GM23338 (cell line): ENCODE results near the gene DCAF11. TPM values are rescaled to one million over a fixed set of nuclear protein-coding genes. Genes with fewer than 3 reads are reported as not detected.

ENCODE experiments used
- ATAC-seq: fragments of 200-7000 bp; cut with Tn5 transposase; 3 replicates; pipeline ENCODE4 v1.9.1; 2020
- DNase-seq: peaks from one replicate; pipeline ENCODE4 v3.0.0-alpha.2; 2015; ENCODE audit warnings: low spot score
- H2AFZ ChIP-seq: fragments of 200-600 bp; sonication (generic); 2 replicates; pipeline ENCODE4 v1.8.0; 2016; ENCODE audit warnings: antibody characterized with exemption, mild to moderate bottlenecking, moderate library complexity
- H3F3A ChIP-seq: fragments of 200-600 bp; sonication (generic); replicated peaks from 2 replicates; pipeline ENCODE4 v1.8.0; 2017; ENCODE audit warnings: antibody characterized with exemption, mixed run types, low read depth
- H3K27ac ChIP-seq: fragments of 200-600 bp; sonication (generic); 2 replicates; pipeline ENCODE4 v1.6.1; 2016; ENCODE audit warnings: low read depth
- H3K27me3 ChIP-seq: fragments of 200-600 bp; sonication (generic); 2 replicates; pipeline ENCODE4 v1.8.0; 2016; ENCODE audit warnings: mild to moderate bottlenecking, mixed run types, moderate library complexity; ENCODE audit not compliant: insufficient read depth
- H3K36me3 ChIP-seq: fragments of 200-600 bp; sonication (generic); 2 replicates; pipeline ENCODE4 v1.8.0; 2016; ENCODE audit warnings: mild to moderate bottlenecking; ENCODE audit not compliant: insufficient read depth
- H3K4me1 ChIP-seq: fragments of 200-600 bp; sonication (generic); 2 replicates; pipeline ENCODE4 v1.8.0; 2016; ENCODE audit warnings: mild to moderate bottlenecking, moderate library complexity; ENCODE audit not compliant: insufficient read depth
- H3K4me2 ChIP-seq: fragments of 200-600 bp; sonication (generic); 2 replicates; pipeline ENCODE4 v1.7.1; 2017; ENCODE audit warnings: mixed run types
- H3K4me3 ChIP-seq: fragments of 200-600 bp; sonication (generic); 2 replicates; pipeline ENCODE4 v1.6.1; 2016; ENCODE audit warnings: mixed run types
- H3K79me2 ChIP-seq: fragments of 200-600 bp; sonication (generic); replicated peaks from 2 replicates; pipeline ENCODE4 v1.8.0; 2017; ENCODE audit warnings: mild to moderate bottlenecking; ENCODE audit not compliant: insufficient read depth
- H3K9me2 ChIP-seq: fragments of 200-600 bp; sonication (generic); 2 replicates; pipeline ENCODE4 v1.8.0; 2017; ENCODE audit not compliant: insufficient read depth
- H4K20me1 ChIP-seq: fragments of 200-600 bp; sonication (generic); replicated peaks from 2 replicates; pipeline ENCODE4 v1.8.0; 2017; ENCODE audit warnings: mild to moderate bottlenecking; ENCODE audit not compliant: insufficient read depth
- H3K27ac Mint-ChIP-seq: 2 replicates; pipeline ENCODE4 v1.8.0; 2020; ENCODE audit warnings: inconsistent platforms, mild to moderate bottlenecking, moderate library complexity, mixed read lengths
- H3K27me3 Mint-ChIP-seq: 3 replicates; pipeline ENCODE4 v1.8.0; 2022; ENCODE audit warnings: low read depth, mild to moderate bottlenecking, moderate library complexity, mixed read lengths, inconsistent platforms; ENCODE audit not compliant: insufficient read depth, poor library complexity
- H3K36me3 Mint-ChIP-seq: 3 replicates; pipeline ENCODE4 v1.8.0; 2021; ENCODE audit warnings: low read depth, mild to moderate bottlenecking, inconsistent platforms, moderate library complexity, mixed read lengths
- H3K4me1 Mint-ChIP-seq: 3 replicates; pipeline ENCODE4 v1.8.0; 2020; ENCODE audit warnings: mild to moderate bottlenecking, inconsistent platforms, mixed read lengths
- H3K4me3 Mint-ChIP-seq: 3 replicates; pipeline ENCODE4 v1.8.0; 2021; ENCODE audit warnings: moderate library complexity, mild to moderate bottlenecking, inconsistent platforms, mixed read lengths
- H3K9me3 Mint-ChIP-seq: 3 replicates; pipeline ENCODE4 v1.8.0; 2020; ENCODE audit warnings: moderate library complexity, mild to moderate bottlenecking, inconsistent platforms, mixed read lengths
- CREB1 ChIP-seq: fragments of 250-450 bp; sonication (Bioruptor Pico); IDR thresholded peaks from 2 replicates; pipeline ENCODE4 v1.5.0; 2020; ENCODE audit warnings: low read depth, mild to moderate bottlenecking, moderate library complexity
- EZH2 ChIP-seq: fragments of 200-600 bp; sonication (generic); IDR thresholded peaks from one replicate; pipeline ENCODE4 v1.8.0; 2017; ENCODE audit warnings: antibody characterized with exemption, mild to moderate bottlenecking, low read depth; ENCODE audit not compliant: unreplicated experiment
- EZH2phosphoT487 ChIP-seq: fragments of 200-600 bp; sonication (generic); IDR thresholded peaks from one replicate; pipeline ENCODE4 v1.8.1; 2018; ENCODE audit warnings: antibody characterized with exemption; ENCODE audit not compliant: unreplicated experiment
- JUNB ChIP-seq: IDR thresholded peaks from one replicate; pipeline ENCODE4 v1.6.1; 2016; ENCODE audit warnings: antibody characterized with exemption; ENCODE audit not compliant: unreplicated experiment
- NANOG ChIP-seq: IDR thresholded peaks from 2 replicates; pipeline ENCODE4 v1.6.1; 2016; ENCODE audit warnings: antibody characterized with exemption, borderline replicate concordance
- POLR2AphosphoS5 ChIP-seq: IDR thresholded peaks from 2 replicates; pipeline ENCODE4 v1.6.1; 2016; ENCODE audit warnings: antibody characterized with exemption, low read depth
- STAT1 ChIP-seq: IDR thresholded peaks from one replicate; pipeline ENCODE4 v1.6.1; 2016; ENCODE audit warnings: antibody characterized with exemption; ENCODE audit not compliant: unreplicated experiment
- ZNF331 ChIP-seq: fragments of 250-450 bp; sonication (Bioruptor Pico); IDR thresholded peaks from 2 replicates; pipeline ENCODE4 v1.5.0; 2020; ENCODE audit warnings: low read depth, mild to moderate bottlenecking, moderate library complexity
- polyA plus RNA-seq: library from polyadenylated mRNA; unstranded; fragments of >200 nt; fragmentation: Nextera tagmentation; extraction: Ambion mirVana; gene quantifications from 2 replicates; pipeline ENCODE4 v1.2.1, GENCODE V29; 2016
- total RNA-seq: library from RNA; depleted of rRNA; stranded (reverse); fragments of >200 nt; shearing (Covaris generic); gene quantifications from 2 replicates; pipeline ENCODE4 v1.2.3, GENCODE V29; 2014
- TF ChIP-seq, protein P1 (sequence below): IDR thresholded peaks from one replicate; pipeline ENCODE4 v1.6.1; 2018; ENCODE audit warnings: antibody characterized with exemption; ENCODE audit not compliant: unreplicated experiment
- TF ChIP-seq, protein P2 (sequence below): fragments of 250-450 bp; sonication (Bioruptor Pico); IDR thresholded peaks from 2 replicates; pipeline ENCODE4 v1.5.0; 2020; ENCODE audit warnings: mild to moderate bottlenecking, moderate library complexity
- TF ChIP-seq, protein P3 (sequence below), 2 experiments: fragments of 200-600 bp in 1 of 2; sonication (generic) in 1 of 2; conservative IDR thresholded peaks; 2 replicates each; pipeline versions ENCODE4 v1.5.1 to v1.6.1; 2016 to 2017; ENCODE audit warnings: antibody characterized with exemption in 2 of 2, low read depth in 2 of 2, mild to moderate bottlenecking in 2 of 2, moderate library complexity in 1 of 2
- TF ChIP-seq, protein P4 (sequence below): IDR thresholded peaks from 2 replicates; pipeline ENCODE4 v1.6.1; 2016; ENCODE audit warnings: antibody characterized with exemption

DCAF11 gene
- total and polyA plus RNA-seq, 2 experiments from 2014 or later, result 18.6 to 93.2 TPM

DNA sequence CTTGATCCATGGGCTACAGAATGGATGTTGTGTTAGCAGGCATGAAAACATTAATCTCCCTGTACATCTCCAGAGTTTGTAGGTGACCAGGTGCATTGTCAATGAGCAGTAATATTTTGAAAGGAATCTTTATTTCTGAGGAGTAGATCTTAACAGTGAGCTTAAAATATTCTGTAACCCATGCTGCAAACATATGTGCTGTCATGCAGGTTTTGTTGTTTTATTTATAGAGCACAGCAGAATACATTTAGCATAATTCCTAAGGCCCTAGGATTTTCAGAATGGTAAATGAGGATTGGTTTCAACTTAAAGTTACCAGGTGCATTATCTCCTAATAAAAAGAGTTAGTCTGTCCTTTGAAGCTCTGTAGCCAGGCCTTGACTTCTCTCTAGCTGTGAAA lies 12.4 kb downstream of the DCAF11 start:
- Mint-ChIP-seq H3K36me3 (peaks cover 16% of the 10 kb centered on the region), H3K27ac (no peak overlapping the region), H3K4me1 (peaks cover 4% of the 10 kb centered on the region), H3K9me3 (no peaks in the 10 kb centered on the region), H3K27me3 (peaks cover 5% of the 10 kb centered on the region), H3K4me3 (no peak overlapping the region)
- no peak overlapping the region for H3K4me3 ChIP-seq
- no peak for DNase-seq
- H3K27me3 ChIP-seq, result no peaks in the 10 kb centered on the region
- H3K9me2 ChIP-seq, result no peaks in the 10 kb centered on the region
- no peaks in the 10 kb centered on the region; the same call in 1 of the 2 replicates for H4K20me1 ChIP-seq
- no peak overlapping the region for H3K4me2 ChIP-seq
- no peak overlapping the region for H3K27ac ChIP-seq
- no peaks in the 10 kb centered on the region for H3K79me2 ChIP-seq
- TF ChIP-seq, protein P1, sequence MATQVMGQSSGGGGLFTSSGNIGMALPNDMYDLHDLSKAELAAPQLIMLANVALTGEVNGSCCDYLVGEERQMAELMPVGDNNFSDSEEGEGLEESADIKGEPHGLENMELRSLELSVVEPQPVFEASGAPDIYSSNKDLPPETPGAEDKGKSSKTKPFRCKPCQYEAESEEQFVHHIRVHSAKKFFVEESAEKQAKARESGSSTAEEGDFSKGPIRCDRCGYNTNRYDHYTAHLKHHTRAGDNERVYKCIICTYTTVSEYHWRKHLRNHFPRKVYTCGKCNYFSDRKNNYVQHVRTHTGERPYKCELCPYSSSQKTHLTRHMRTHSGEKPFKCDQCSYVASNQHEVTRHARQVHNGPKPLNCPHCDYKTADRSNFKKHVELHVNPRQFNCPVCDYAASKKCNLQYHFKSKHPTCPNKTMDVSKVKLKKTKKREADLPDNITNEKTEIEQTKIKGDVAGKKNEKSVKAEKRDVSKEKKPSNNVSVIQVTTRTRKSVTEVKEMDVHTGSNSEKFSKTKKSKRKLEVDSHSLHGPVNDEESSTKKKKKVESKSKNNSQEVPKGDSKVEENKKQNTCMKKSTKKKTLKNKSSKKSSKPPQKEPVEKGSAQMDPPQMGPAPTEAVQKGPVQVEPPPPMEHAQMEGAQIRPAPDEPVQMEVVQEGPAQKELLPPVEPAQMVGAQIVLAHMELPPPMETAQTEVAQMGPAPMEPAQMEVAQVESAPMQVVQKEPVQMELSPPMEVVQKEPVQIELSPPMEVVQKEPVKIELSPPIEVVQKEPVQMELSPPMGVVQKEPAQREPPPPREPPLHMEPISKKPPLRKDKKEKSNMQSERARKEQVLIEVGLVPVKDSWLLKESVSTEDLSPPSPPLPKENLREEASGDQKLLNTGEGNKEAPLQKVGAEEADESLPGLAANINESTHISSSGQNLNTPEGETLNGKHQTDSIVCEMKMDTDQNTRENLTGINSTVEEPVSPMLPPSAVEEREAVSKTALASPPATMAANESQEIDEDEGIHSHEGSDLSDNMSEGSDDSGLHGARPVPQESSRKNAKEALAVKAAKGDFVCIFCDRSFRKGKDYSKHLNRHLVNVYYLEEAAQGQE, result no peak
- TF ChIP-seq JUNB (no peak), EZH2phosphoT487 (no peak), CREB1 (CRISPR knock-in tag) (no peak), ZNF331 (no peak), NANOG (no peak), POLR2AphosphoS5 (no peak), EZH2 (no peak), STAT1 (no peak)
- TF ChIP-seq, protein P2, sequence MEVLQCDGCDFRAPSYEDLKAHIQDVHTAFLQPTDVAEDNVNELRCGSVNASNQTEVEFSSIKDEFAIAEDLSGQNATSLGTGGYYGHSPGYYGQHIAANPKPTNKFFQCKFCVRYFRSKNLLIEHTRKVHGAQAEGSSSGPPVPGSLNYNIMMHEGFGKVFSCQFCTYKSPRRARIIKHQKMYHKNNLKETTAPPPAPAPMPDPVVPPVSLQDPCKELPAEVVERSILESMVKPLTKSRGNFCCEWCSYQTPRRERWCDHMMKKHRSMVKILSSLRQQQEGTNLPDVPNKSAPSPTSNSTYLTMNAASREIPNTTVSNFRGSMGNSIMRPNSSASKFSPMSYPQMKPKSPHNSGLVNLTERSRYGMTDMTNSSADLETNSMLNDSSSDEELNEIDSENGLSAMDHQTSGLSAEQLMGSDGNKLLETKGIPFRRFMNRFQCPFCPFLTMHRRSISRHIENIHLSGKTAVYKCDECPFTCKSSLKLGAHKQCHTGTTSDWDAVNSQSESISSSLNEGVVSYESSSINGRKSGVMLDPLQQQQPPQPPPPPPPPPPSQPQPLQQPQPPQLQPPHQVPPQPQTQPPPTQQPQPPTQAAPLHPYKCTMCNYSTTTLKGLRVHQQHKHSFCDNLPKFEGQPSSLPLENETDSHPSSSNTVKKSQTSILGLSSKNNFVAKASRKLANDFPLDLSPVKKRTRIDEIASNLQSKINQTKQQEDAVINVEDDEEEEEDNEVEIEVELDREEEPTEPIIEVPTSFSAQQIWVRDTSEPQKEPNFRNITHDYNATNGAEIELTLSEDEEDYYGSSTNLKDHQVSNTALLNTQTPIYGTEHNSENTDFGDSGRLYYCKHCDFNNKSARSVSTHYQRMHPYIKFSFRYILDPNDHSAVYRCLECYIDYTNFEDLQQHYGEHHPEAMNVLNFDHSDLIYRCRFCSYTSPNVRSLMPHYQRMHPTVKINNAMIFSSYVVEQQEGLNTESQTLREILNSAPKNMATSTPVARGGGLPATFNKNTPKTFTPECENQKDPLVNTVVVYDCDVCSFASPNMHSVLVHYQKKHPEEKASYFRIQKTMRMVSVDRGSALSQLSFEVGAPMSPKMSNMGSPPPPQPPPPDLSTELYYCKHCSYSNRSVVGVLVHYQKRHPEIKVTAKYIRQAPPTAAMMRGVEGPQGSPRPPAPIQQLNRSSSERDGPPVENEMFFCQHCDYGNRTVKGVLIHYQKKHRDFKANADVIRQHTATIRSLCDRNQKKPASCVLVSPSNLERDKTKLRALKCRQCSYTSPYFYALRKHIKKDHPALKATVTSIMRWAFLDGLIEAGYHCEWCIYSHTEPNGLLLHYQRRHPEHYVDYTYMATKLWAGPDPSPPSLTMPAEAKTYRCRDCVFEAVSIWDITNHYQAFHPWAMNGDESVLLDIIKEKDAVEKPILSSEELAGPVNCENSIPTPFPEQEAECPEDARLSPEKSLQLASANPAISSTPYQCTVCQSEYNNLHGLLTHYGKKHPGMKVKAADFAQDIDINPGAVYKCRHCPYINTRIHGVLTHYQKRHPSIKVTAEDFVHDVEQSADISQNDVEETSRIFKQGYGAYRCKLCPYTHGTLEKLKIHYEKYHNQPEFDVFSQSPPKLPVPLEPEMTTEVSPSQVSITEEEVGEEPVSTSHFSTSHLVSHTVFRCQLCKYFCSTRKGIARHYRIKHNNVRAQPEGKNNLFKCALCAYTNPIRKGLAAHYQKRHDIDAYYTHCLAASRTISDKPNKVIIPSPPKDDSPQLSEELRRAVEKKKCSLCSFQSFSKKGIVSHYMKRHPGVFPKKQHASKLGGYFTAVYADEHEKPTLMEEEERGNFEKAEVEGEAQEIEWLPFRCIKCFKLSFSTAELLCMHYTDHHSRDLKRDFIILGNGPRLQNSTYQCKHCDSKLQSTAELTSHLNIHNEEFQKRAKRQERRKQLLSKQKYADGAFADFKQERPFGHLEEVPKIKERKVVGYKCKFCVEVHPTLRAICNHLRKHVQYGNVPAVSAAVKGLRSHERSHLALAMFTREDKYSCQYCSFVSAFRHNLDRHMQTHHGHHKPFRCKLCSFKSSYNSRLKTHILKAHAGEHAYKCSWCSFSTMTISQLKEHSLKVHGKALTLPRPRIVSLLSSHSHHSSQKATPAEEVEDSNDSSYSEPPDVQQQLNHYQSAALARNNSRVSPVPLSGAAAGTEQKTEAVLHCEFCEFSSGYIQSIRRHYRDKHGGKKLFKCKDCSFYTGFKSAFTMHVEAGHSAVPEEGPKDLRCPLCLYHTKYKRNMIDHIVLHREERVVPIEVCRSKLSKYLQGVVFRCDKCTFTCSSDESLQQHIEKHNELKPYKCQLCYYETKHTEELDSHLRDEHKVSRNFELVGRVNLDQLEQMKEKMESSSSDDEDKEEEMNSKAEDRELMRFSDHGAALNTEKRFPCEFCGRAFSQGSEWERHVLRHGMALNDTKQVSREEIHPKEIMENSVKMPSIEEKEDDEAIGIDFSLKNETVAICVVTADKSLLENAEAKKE (CRISPR knock-in tag), result no peak
- TF ChIP-seq, protein P3, sequence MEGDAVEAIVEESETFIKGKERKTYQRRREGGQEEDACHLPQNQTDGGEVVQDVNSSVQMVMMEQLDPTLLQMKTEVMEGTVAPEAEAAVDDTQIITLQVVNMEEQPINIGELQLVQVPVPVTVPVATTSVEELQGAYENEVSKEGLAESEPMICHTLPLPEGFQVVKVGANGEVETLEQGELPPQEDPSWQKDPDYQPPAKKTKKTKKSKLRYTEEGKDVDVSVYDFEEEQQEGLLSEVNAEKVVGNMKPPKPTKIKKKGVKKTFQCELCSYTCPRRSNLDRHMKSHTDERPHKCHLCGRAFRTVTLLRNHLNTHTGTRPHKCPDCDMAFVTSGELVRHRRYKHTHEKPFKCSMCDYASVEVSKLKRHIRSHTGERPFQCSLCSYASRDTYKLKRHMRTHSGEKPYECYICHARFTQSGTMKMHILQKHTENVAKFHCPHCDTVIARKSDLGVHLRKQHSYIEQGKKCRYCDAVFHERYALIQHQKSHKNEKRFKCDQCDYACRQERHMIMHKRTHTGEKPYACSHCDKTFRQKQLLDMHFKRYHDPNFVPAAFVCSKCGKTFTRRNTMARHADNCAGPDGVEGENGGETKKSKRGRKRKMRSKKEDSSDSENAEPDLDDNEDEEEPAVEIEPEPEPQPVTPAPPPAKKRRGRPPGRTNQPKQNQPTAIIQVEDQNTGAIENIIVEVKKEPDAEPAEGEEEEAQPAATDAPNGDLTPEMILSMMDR (conservative IDR thresholded peaks at IDR 0.05; ENCODE audit: low read depth in 2 of 2), result no peak
- TF ChIP-seq, protein P4, sequence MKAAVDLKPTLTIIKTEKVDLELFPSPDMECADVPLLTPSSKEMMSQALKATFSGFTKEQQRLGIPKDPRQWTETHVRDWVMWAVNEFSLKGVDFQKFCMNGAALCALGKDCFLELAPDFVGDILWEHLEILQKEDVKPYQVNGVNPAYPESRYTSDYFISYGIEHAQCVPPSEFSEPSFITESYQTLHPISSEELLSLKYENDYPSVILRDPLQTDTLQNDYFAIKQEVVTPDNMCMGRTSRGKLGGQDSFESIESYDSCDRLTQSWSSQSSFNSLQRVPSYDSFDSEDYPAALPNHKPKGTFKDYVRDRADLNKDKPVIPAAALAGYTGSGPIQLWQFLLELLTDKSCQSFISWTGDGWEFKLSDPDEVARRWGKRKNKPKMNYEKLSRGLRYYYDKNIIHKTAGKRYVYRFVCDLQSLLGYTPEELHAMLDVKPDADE, result no peak
- H2AFZ ChIP-seq, result no peak overlapping the region
- 0 out of 2 replicates have a peak, but pooled peaks cover 4% of the 10 kb centered on the region for H3K4me1 ChIP-seq
- no peak for ATAC-seq
- H3K36me3 ChIP-seq, result 0 out of 2 replicates have a peak, but pooled peaks cover 3% of the 10 kb centered on the region
- peaks cover 7% of the 10 kb centered on the region; the same call in 1 of the 2 replicates for H3F3A ChIP-seq
